Heart left ventricle (tissue), 13 donors: Measurements from ENCODE around the gene C17orf67.

Source experiments
- CTCF ChIP-seq, 12 donors: fragments of 200-600 bp; sonication (generic) in 4 of 12; IDR thresholded peaks; one replicate each; pipeline versions ENCODE4 v1.5.0 to v1.8.0; 2018 to 2022; ENCODE audit warnings: antibody characterized with exemption in 12 of 12, mild to moderate bottlenecking in 5 of 12
- POLR2A ChIP-seq, 2 donors: fragments of 450-650 bp; IDR thresholded peaks; one replicate each; pipeline ENCODE4 v1.6.1; 2017; ENCODE audit warnings: antibody characterized with exemption in 2 of 2, mild to moderate bottlenecking in 2 of 2, moderate library complexity in 2 of 2
- donor health status: ischemic (EF 13 %, LVEDD 7.1; RV severe dilation, severe dysfunction).
- donor health status: DM: no; HTN: yes; CAD: no.
- donor health status: DM: no; HTN: no; CAD: no.
- donor health status: ischemic (EF 25% LVEDD 6.9; RV normal size, moderate dysfunction).
- donor health status: ischemic (EF 25% LVEDD 5.7; RV mildly dilated, moderate dysfunction).
- donor health status: ischemic (EF 35%, LVEDD 5.7; RV mildly dilated, moderate dysfunction).
- donor health status: nonischemic (EF 11% LVEDD 7.7; RV severe dilation, severe dysfunction).
- donor health status: DM: yes; HTN: yes; CAD: no.
- donor health status: PGD.
- donor health status: ischemic (EF 29% LVEDD 5.4; RV normal size, mild dysfunction).
- donor health status: nonischemic (EF 23%, LVEDD 6.1; RV moderate dilation, normal function).

- TF ChIP-seq CTCF (IDR thresholded peaks at IDR 0.05) (peak; percentile 98 to 100 (median 99)), POLR2A (IDR thresholded peaks at IDR 0.05) (no peak)
Measured at GRCh38 chr17:56779898-56780777, 53.6 kb downstream of the C17orf67 start.
